HT-29 (cell line): ENCODE results near the gene LYPD6B. TPM values are rescaled to one million over a fixed set of nuclear protein-coding genes. Genes with fewer than 3 reads are reported as not detected.
A peak's percentile ranks its signal among the peaks of the same experiment; 100 is the strongest.

Experiments
- DNase-seq: peaks from one replicate; pipeline ENCODE4 v3.0.0-alpha.2; 2015; ENCODE audit warnings: low spot score
- total RNA-seq: library from RNA; depleted of rRNA; stranded (reverse); fragments of >200 nt; shearing (Covaris generic); gene quantifications from 2 replicates; pipeline ENCODE4 v1.2.3, GENCODE V29; 2014

The LYPD6B gene
- total RNA-seq, 1 experiment from 2014 or later: 3.1 TPM

DNA sequence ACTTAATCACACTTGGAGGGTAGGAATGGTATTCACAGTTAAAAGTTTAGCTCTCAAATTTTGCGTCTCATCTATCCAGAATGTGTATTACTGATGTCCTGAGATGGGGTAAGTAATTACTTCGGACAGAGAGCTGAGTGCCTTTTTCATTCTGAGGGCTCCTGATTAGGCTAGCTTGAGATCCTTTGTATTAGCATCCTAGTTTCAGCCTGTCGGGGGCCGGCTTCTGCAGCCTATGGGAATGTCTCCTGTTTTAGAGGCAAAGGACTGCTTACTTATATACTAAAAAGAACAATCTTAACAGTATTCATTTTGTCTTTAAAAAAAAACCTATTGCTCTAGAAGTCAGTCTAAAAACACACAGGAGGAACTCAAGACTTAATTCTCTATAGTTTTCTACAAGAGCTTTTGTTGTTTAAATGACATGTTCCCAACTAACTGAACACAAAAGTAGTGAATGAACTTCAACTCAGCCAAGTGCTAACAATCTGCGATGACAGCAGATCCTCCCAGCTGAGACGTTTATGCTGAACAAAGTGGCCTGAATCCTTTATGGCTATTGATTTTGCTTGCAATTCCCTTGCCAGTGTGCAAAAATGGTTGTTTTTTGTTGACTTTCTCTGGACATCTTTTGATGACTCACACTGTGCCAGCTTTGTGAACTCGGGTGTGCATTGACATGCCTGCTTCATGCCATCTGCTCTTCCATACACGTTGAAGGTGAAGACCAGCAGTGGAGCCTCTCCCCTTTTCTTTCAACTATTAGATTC is 118.7 kb downstream of the LYPD6B start:
- no peak for DNase-seq

DNA sequence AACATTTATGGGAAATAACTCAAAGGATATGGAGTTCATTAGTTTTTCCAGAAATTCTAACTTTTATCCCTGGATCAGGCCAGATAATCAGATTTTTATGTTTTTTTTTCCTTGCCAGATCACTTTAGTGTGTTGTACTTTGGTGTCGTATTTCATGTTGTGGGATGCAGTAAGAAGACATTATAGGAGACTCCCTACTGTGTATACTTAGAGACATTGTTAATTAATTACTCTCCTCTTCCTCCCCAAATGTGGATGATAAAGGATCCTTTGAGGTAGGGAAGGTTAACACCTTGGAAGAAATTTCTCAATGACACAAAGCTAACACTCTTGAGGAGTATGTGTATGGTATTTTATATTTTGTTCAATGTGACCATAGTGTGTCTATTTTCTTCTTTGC is 120.5 kb downstream of the LYPD6B start:
- no peak for DNase-seq

DNA sequence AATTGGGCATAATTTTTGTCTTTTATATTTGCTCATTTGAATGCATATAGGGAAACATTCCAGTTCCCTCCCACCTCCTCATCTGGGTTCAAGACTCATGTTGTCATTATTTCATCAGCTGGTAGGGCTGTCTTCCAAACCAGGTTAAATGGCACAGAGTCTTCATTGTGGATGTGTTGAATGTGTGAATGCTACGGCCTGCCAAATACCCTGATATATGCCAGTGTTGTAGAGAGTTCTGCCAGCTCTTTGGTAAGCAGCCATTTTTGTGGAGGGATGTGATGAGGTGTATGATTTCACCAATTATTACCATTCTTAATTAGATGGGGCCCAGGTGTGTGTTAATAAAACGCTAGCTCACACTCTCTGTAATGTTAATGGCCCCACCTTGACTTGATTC is 121.7 kb downstream of the LYPD6B start:
- no peak for DNase-seq

DNA sequence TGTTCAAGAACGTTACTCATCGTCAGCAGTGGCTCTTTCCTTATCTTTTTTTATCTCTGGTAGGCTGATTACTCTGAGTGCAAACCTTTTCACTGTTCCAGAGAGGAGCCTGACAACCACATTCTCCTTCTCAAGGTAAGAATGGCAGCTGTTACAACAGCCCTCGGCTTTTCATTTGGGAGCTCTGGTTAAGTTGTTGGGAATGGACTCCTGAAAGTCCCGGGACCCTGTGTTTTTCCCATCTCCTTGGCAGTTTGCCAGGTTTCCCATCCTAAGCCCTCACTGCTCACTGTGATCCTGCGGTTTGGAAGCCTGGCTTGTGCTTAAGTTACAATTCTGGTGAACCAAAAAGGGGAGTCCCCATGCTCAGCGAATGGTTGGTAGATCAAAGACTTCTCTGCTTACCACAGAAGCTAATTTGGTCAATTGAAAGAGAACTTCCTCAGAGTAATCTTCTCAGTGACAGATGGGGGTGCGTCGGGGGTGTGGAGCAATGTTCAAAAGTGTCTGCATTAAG is 122.3 kb downstream of the LYPD6B start:
- DNase-seq: no peak

DNA sequence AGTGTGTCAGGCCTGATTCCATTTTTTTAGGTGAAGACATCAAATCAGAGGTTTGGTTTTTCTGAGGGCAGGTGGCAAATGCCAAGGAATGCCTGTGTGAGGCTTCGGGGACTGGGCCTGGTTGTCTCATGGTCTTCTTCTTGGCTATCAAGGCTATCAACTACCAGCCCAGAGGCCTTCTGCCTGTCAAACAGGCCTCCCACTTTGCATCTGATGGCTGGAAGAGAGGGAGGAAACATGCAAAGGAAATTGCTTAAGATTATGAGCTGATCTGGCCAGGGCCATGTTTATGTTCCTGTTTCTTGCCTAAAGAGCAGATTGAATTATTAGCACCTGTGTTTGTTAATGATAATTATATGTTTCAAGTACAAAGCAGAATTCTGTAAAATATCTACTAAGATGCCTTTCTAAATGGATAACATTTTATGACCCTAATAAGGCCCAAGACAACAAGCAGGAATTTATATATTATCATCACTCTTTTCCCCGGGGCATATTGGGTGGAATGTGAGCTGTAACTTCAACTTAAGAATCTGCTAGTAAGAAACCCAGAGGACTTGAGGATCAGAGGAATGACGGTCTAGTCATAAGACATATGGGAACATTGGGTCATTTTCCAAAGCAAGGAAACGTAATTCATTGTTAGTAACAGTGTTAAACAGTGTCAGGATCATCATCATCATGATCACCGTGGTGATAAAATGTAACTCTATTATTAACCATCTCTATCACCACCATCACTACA is 123.2 kb downstream of the LYPD6B start:
- DNase-seq: no peak

DNA sequence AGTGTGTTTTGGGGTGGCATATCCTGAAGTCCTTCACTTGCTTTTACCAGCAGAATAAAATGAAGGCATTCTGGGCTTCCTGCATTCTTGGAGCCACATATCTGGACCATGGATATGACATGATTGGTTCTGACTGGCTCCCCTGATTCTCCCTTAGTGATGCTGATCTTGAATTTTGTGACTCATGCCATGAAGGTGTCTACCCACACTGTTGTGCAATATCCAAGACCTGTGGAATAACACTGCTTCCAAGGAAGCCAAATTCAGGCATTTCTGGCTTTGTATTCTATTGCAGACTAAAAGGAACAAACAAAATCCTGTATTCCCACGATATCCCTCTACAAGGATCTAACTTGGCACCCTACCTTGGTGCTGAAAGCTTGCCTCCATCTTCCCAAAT is 125.8 kb downstream of the LYPD6B start:
- no peak for DNase-seq

DNA sequence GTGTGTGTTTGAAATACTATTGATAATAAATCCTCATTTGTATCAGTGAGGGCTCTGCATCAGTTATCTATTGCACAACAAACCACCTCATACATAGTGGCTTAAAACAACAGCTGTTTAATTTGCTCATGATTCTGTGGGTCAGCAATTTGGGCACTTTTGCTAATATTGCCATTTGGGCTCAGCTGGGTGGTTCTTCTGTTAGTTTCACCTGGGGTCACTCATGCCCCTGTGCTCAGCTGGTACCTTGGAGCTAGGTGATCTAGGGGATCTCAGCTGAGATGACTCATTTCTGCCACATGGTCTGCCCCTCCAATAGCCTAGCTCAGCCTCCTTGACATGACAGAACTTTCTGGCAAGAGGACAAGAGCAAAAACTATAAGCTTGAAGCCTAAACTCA is 126.3 kb downstream of the LYPD6B start:
- no peak for DNase-seq

DNA sequence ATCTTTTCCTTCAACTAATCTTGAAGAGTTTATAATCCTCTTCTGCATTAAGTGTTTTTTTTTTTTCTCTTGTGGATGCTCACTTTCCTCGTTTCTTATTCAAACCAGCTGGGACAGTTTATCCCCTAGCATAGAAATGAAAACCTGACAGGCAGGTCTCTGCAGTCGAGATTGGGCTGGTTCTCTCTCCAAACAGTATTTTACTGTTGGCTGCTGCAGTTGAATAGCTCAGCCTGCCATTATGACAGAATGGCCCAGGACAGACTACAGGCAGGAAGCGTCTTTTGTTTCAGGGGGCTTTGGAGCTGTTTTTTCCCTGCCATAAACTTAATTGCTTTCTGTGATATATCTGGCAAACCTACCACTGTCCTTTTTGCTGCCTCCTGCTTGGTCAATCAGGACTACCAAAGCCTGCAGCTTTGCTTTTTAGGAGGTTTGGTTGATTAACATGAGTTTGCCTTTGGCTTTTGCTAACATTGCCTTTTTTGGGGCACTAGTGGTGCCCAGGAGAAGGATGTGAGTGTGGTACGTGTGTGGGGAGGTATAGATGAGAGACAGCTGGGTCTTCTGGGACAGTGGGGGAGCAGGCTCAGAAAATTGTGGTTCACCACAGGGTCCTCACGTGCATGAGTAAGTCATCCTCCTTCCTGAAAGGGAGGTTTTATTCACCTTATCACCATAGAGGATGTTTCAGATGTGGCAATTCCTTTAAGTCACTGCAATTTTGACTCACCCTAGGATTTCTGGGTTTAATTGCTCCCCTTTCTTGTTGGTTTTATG is 128.7 kb downstream of the LYPD6B start:
- DNase-seq: no peak

DNA sequence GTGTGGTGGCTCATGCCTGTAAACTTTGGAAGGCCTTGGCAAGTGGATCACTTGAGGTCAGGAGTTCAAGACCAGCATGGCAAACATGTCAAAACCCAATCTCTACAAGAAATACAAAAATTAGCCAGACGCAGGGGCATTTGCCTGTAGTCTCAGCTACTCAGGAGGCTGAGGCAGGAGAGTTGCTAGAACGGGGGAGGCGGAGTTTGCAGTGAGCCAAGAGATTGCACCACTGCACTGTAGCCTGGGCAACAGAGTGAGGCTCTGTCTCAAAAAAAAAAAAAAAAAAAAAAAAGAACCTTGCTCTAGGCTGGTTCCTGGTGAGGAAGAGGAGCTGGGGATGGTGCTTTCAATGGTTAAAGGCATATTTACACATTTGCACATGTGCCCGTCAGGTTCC is 129.4 kb downstream of the LYPD6B start:
- DNase-seq: no peak

DNA sequence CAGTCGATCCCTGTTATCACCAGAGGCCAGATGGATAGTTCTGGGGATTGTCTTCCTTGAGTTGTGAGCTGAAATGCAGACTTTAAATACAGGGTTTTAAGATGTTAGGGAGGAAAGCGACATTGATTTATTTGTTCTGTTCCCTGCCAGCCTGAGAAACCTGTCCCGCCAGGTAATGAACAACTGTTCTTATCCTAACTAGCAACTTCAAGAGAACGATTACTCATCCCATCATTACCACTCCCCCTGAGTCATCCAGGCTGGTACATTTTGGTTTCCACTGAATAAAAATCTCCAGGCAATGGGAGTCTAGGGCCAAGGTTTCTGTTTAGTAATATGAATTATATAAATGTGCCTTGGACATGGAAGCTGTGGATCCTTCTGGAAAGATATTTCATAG is 131.2 kb downstream of the LYPD6B start:
- DNase-seq: peak; percentile 91

DNA sequence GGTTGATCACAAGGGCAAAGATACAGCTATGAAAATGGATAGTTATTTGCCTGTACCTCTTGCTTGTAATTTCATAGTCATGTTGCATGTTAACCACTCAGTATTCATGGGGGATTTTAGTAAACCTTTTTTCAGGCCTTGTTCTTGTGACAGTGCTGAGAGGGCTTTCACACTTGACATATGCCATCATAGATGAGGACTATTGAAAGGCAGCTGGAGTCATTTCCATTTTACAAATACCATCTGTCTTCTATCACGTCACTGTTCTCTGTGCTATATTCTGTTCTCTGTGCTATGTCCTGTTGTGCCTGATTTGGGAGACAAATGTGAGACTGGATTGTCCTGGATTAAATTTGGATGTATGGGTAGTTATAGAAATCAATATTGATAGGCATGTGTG is 131.7 kb downstream of the LYPD6B start:
- no peak for DNase-seq

DNA sequence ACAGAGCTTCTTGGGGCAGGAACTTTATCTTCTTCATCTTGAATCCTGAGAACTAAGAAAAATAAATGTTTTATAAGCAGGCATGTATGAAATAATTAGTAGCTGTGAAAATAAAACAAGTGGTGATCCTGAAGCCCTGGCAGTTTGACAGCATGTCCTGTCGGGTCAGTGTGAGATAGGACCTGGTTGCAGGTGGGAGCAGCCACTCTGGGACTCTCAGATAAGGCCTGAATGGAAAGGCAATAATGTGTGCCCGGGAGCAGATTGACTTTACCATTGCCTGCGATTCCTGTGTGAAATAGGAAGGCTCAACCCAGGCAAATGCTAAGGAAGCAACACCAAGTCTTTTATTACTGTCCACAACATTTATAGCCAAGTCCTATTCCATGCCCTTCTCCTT is 132.4 kb downstream of the LYPD6B start:
- no peak for DNase-seq

DNA sequence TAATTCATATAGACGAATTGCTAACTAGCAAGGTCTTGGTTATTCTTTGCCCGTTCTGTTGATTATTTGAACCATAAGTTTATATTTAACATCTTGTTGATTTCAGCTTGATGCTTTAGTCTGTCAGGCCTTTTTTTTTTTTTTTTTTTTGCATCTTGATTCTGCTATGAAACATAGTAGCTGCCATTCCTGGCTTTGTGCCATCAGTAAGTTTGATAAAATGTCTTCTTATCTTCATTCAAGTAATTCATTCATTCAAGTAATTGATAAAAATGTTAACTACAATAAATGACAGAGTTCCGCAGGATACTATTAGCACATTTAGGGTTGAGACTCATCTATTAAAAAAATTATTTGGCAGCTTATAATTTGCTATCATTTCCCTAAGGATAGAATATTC is 134.7 kb downstream of the LYPD6B start:
- DNase-seq: no peak

DNA sequence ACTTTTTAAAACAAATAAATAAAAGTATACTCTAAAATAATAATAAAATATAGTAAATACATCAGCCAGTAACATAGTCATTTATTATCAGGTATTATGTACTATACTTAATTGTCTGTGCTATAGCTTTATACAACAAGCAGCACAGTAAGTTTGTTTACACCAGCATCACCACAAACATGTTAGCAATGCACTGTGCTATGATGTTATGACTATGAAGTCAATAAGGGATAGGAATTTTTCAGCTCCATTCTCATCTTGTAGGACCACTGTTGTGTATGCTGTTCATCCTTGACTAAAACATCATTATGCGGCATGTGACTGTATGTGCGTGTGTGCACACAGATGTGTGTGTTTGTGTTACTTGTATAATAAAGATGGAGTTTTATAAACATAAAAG is 137.5 kb downstream of the LYPD6B start:
- no peak for DNase-seq

DNA sequence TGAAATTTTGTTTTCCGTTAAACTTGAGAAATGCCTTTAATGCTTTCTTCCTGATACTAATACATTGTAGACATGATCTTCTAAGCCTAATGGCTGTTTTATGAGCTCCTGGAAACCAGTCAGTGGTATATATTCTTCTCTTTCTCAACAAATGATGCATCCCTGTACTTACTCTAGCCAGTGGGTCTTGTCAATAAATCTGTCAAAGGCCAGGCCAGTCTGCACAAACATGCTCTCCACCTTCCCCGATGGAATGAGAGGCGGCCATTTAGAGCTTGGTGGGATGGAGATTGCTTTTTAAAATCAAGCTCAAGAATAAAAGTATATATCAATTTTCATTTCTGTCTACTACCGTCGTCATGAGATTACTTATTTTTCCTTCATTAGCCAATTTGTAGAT is 140.1 kb downstream of the LYPD6B start:
- DNase-seq: no peak

DNA sequence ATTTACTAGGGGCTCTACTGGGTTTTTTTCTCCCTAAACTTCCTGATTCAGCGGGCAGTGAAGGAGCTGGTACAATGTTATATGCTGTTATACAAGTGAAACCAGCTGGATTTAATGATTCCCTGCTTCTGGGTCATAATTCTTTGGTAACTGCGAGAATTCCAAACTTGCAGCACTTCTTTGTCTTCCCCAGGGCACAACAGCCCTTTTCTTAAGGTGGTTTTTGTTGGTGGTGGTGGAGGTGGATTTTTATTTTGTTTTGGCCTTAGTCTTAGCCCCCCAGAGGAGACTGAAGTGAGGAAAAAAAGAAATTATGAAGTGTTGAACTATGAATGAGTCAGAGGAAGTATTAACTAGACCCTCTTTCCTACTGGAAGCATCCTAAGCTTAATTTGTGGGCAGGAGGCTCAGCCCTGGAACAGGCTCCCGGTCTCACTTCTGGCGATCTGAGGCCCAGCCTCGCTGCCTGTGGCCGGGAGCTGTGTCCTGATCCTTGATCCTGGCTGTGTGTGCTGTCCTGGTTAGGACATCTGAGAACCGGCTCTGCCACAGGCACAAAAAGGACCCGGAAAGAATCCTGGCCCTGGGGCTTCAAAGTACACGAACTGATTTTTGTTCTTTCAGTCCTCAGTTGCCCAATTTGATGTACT is 141.9 kb downstream of the LYPD6B start:
- DNase-seq: no peak

DNA sequence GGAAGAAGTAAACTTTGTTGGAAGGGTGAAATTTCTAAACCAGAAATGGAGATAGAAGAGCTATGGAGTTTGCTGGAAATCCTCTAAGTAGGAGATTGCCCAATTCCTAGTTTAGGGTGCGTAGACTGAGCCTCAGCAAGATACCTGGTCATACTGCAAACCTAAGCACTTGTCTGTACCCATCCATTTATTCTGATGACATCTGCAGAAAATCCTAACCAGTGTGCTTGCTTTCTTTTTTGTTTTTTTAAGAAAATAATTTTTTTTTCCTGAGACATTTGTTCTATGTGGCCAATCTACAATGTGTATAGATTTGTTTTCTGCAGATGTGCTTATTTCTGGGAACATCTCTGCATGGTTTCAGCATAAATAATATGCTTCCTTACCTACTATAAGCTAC is 144.7 kb downstream of the LYPD6B start:
- DNase-seq: no peak

DNA sequence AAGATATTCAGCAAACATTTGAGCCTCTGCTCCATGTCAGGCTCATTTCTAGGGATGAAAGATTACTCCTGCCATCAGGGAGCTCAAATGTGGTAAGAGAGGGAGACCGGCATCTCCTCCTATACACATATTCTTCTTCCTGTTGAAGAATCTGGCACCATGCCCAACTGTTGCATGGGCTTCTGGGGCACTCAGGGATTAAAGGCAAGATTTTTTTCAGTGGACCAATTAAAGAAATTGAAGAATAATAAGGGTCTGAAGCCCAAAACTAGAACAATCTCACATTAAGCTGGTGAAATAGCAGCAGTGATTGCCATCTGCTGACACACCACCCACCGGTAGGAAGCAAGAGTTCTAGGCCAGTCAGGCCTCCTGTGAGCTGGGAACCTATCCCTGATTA is 146.5 kb downstream of the LYPD6B start:
- DNase-seq: no peak

DNA sequence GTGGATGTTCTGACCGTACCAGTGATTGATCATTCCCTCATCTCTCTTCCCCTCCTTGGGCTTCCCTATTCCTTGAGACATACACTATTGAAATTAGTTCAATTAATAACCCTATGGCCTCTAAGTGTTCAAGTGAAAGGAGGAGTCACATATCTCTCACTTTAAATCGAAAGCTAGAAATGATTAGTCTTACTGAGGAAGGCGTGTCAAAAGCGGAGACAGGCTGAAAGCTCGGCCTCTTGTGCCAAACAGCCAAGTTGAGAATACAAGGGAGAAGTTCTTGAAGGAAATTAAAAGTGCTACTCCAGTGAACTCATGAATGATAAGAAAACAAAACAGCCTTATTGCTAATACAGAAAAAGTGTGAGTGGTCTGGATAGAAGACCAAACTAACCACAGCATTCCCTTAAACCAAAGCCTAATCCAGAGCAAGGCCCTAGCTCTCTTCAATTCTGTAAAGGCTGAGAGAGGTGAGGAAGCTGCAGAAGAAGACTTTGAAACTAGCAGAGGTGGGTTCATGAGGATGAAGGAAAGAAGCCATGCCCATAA is 147.5 kb downstream of the LYPD6B start:
- no peak for DNase-seq

DNA sequence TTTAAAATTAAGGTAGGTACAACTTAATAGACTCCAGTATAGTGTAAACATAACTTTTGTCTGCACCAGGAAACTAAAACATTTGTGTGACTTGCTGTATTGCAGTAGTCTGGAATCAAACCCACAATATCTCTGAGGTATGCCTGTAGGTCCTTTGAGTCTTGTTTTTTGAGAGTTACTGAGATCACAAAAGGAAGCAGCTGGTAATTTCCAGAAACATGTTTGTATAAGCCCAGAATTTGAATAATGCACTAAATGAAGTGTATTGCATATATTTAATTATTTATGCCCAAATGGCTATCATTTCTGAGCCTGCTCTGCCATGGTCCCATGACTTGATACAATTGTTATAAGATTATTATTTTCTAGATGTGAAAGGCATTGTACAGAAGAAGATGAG is 148.6 kb downstream of the LYPD6B start:
- DNase-seq: no peak

DNA sequence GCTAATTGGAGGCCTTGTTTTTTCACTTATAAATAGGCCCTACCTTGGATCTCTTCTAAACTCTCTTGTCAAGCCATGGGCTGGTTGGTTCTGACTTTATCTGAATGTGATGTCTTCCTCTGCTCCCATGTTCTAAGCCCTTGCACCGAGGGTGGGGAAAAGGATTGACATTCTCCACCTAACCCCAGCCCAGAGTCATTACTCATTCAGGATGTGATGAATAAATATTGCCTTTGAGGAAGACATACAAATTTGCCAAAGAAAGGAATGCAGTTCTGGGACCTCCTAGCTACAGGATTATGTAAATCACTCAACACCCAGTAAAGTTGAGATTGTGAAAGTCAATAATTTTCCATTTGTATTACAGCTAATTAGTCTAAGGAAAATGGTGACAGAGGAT is 149.8 kb downstream of the LYPD6B start:
- DNase-seq: no peak

DNA sequence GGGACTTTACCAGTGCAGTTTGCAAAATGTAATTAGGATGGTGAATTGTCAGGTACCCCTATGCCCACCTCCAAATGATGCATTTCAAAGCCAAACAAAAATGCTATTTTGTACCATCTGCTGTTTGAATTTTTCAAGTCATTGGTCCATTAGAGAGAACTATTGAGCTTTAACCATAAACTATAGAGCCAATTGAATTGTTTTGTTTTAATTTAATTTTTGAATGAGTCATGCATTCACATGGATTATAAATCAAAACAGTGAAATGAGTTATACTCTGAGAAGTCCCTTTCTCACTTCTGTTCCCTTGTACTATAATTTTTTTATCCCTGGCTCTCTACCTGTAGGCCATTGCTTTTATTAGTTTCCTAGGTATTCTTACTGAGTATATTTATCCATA is 151.3 kb downstream of the LYPD6B start:
- DNase-seq: no peak
